Activated CD4-positive, alpha-beta T cell treated with anti-CD3 and anti-CD28 coated beads for 48 hours (primary cell): ENCODE results near the gene PELI3.

ENCODE experiments used
- DNase-seq: peaks from one replicate; pipeline ENCODE4 v3.0.0-alpha.2; 2020

The PELI3 gene

DNA sequence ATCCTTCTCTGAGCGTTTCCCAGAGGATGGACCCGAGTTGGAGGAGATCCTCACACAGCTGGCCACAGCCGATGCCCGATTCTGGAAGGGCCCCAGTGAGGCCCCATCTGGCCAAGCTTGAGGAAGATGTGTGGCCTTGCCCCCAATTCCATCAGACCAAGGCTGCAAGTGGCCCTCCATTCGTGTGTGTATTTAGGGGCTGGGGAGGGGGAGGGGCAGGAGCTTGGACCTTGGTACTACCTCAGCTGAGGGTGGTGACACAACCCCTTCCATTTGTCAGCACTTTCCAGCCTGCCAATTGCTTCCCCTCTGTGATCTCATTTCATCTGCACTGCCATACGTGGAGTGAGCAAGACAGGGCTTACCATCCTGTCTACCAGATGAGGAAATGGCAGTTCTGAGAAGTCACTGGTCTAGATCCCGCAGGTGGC is 42.4 kb downstream of the PELI3 start:
- no peak for DNase-seq

DNA sequence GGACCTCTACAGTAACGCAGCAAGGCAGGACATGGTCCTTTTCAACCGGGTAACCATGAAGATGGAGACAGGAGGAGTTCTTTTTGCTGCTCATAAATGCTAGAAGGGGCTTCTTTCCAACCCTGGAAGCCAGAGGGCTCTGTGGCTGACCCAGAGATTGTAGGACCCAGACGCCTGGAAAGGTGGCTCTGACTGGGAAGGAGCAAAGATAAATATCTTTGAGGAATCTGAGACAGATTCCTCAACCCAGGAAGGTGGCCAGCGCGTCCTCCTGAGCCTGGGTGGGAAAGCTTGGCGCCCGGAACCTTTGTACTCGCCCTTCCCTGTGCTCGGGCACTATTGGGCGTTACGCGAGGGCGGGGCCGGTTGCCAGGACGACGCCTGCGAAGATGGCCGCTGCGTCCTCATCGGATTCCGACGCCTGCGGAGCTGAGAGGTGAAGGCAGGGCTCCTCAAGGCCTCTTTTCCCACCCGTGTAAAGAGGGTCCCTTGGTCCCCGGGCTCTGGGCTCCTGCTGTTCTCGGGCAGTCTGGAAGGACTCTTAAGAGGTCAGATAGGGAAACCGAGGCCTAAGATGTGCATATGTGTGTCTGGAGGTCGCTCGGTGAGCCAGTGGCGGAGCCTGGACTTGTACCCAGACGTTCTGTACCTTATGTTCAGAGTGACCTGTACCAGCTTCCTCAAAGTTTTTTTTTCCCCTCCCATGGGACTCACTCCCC is 43.7 kb downstream of the PELI3 start, which contains the start of gene BBS1:
BBS1 (plus strand) TSS at position 365 of the 719 bp plus-strand sequence; CDS start at position 390, 25 bp downstream.
- peak; percentile 89 for DNase-seq

DNA sequence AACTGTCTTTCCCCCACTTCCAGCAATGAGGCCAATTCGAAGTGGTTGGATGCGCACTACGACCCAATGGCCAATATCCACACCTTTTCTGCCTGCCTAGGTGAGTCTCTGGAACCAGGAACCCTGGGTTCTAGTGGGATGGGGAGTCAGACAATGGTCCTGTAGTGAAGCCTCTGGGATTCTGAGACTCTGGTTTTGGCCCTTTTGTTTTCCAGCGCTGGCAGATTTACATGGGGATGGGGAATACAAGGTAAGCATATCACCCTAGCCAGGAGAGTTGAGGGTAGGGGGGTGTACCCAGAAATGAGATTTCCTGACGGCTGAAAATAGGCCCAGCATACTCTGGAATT is 44.3 kb downstream of the PELI3 start:
- no peak for DNase-seq

DNA sequence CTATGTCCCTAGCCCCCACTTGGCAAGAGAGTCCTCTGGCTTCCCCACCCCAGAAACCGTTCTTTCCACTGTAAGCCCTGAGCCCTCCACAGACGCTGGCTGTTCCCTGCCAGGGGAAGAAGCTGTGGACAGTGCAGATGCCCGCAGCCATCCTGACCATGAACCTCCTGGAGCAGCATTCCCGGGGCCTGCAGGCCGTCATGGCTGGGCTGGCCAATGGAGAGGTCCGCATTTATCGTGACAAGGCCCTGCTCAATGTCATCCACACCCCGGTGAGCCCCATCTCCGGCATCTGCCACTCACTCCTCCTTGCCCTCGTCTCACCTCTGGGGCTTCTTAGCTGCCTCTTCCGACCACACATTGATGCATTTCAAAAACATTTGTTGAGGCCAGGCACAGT is 56.9 kb downstream of the PELI3 start:
- no peak for DNase-seq

DNA sequence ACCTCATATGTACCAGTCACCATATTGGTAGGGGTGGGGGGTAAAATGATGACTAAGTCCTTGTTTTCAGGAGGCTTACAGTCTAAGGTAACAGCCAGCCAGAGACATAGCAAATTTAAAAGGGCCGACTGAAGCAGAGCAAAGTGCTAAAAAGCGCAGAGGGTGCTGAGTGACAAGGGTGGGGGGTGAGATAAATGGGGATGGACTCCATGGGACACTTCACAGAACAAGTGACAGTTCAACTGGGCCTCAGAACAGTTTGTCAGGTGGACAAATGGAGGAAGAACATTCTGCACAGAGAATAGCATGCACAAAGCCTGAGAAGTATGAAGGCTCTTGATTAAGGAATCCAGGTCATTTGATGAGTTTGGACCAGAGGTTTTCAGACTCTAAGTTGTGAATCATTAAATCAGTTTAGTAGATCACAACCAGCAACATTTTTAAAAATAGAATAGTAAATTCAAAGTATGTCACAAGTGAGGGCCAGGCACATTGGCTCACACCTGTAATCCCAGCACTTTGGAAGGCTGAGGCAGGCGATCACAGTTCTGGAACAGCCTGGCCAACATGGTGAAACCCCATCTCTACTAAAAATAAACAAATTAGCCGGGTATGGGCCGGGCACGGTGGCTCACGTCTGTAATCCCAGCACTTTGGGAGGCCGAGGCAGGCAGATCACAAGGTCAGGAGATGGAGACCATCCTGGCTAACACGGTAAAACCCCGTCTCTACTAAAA is 57.8 kb downstream of the PELI3 start:
- DNase-seq = no peak
